ENCODE results near the gene ZNF878.
A peak's percentile ranks its signal among the peaks of the same experiment; 100 is the strongest.
"Not testable (repeated sequence)": the region's sequence is repeated elsewhere in the genome, so short reads cannot be mapped to it uniquely, and the experiment has no call there.

The ZNF878 gene

GRCh38 chr19:12052497-12053169 is at the start of gene ZNF878:
TSS of gene ZNF878 (minus strand) at chr19:12052961. CDS start at chr19:12052801, 160 bp downstream.
- DNase-seq (ENCODE audit: low read depth) = peak; percentile 54

GRCh38 chr19:12098040-12098439 is 45.3 kb upstream of the ZNF878 start:
- DNase-seq (ENCODE audit: low read depth) = no peak

GRCh38 chr19:12095111-12095790 is 42.5 kb upstream of the ZNF878 start:
- DNase-seq (ENCODE audit: low read depth) = no peak

GRCh38 chr19:12093777-12094176 is 41.0 kb upstream of the ZNF878 start:
- DNase-seq (ENCODE audit: low read depth) = no peak

GRCh38 chr19:12092956-12093355 is 40.2 kb upstream of the ZNF878 start:
- no peak for DNase-seq (ENCODE audit: low read depth)

- peak; percentile 72 for DNase-seq (ENCODE audit: low read depth)
Measured at GRCh38 chr19:12092065-12092867, 39.5 kb upstream of the ZNF878 start.

GRCh38 chr19:12090807-12091206 is 38.0 kb upstream of the ZNF878 start:
- peak; percentile 21 for DNase-seq (ENCODE audit: low read depth)

- no peak for DNase-seq (ENCODE audit: low read depth)
Measured at GRCh38 chr19:12085074-12085818, 32.5 kb upstream of the ZNF878 start.

GRCh38 chr19:12083336-12083735 is 30.6 kb upstream of the ZNF878 start:
- DNase-seq (ENCODE audit: low read depth) = not testable (repeated sequence)

- DNase-seq (ENCODE audit: low read depth) = no peak
Measured at GRCh38 chr19:12077375-12077774, 24.6 kb upstream of the ZNF878 start.

- not testable (repeated sequence) for DNase-seq (ENCODE audit: low read depth)
Measured at GRCh38 chr19:12076331-12076730, 23.6 kb upstream of the ZNF878 start.

GRCh38 chr19:12075538-12076139 is 22.9 kb upstream of the ZNF878 start:
- no peak for DNase-seq (ENCODE audit: low read depth)

- peak; percentile 87 for DNase-seq (ENCODE audit: low read depth)
Measured at GRCh38 chr19:12064590-12065538, 12.1 kb upstream of the ZNF878 start, which contains the start of gene ZNF844. TSS of gene ZNF844 (plus strand) at chr19:12064731. CDS start at chr19:12064874, 143 bp downstream.

- no peak for DNase-seq (ENCODE audit: low read depth)
Measured at GRCh38 chr19:12055784-12056183, 3.0 kb upstream of the ZNF878 start.

GRCh38 chr19:12052091-12052496 is 667 bp downstream of the ZNF878 start:
- no peak for DNase-seq (ENCODE audit: low read depth)

- no peak for DNase-seq (ENCODE audit: low read depth)
Measured at GRCh38 chr19:12047868-12048267, 4.9 kb downstream of the ZNF878 start.

GRCh38 chr19:12043752-12044422 is 8.9 kb downstream of the ZNF878 start:
- DNase-seq (ENCODE audit: low read depth) = no peak

- DNase-seq (ENCODE audit: low read depth) = no peak
Measured at GRCh38 chr19:12042893-12043292, 9.9 kb downstream of the ZNF878 start.

- DNase-seq (ENCODE audit: low read depth) = peak; percentile 72
Measured at GRCh38 chr19:12035220-12036172, 17.3 kb downstream of the ZNF878 start, which contains the start of gene ZNF433. TSS of gene ZNF433 (minus strand) at chr19:12035679. CDS start at chr19:12035539, 140 bp downstream.

All from GM04504 (cell line).